ENCODE data around the gene ZCCHC7. TPM values are rescaled to one million over a fixed set of nuclear protein-coding genes. Genes with fewer than 3 reads are reported as not detected.

ZCCHC7 gene
- total RNA-seq, 2 experiments from 2014 or later: 32.9 to 37.0 TPM

DNA sequence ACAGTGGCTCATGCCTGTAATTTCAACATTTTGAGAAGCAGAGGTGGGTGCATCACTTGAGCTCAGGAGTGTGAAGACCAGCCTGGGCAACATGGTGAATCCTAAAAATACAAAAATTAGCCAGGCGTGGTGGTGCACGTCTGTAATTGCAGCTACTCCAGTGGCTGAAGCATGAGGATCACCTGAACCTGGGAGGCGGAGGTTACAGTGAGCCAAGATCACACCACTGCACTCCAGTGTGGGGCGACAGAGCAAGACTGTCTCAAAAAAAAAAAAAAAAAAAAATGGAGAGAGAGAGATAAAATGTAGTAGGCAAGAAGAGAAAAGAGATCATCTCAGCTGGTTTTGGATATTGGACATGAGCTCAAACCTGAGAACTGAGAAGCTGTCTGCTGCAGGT, 23.7 kb upstream of the ZCCHC7 start:
- no peaks in the 10 kb centered on the region for H3K9me3 Mint-ChIP-seq
- DNase-seq: no peak
- TF ChIP-seq, protein P1, sequence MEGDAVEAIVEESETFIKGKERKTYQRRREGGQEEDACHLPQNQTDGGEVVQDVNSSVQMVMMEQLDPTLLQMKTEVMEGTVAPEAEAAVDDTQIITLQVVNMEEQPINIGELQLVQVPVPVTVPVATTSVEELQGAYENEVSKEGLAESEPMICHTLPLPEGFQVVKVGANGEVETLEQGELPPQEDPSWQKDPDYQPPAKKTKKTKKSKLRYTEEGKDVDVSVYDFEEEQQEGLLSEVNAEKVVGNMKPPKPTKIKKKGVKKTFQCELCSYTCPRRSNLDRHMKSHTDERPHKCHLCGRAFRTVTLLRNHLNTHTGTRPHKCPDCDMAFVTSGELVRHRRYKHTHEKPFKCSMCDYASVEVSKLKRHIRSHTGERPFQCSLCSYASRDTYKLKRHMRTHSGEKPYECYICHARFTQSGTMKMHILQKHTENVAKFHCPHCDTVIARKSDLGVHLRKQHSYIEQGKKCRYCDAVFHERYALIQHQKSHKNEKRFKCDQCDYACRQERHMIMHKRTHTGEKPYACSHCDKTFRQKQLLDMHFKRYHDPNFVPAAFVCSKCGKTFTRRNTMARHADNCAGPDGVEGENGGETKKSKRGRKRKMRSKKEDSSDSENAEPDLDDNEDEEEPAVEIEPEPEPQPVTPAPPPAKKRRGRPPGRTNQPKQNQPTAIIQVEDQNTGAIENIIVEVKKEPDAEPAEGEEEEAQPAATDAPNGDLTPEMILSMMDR (IDR thresholded peaks at IDR 0.05): no peak
- no peak overlapping the region for H3K4me3 Mint-ChIP-seq
- CTCF ChIA-PET: no interaction called here
- no peaks in the 10 kb centered on the region for H3K4me1 Mint-ChIP-seq (ENCODE audit: low read depth)
- no peaks in the 10 kb centered on the region for H3K36me3 Mint-ChIP-seq (ENCODE audit: low read depth)
- POLR2A ChIA-PET: interaction anchor here (0.8 kb wide), 1 partner anchor 39 kb away, joined by 3 read pairs; no protein-coding TSS in a partner anchor
- H3K27me3 Mint-ChIP-seq: no peaks in the 10 kb centered on the region
- intact Hi-C loops (cut with micrococcal nuclease): no loop called here
- H3K27ac Mint-ChIP-seq: no peak overlapping the region
- no peak for ATAC-seq

DNA sequence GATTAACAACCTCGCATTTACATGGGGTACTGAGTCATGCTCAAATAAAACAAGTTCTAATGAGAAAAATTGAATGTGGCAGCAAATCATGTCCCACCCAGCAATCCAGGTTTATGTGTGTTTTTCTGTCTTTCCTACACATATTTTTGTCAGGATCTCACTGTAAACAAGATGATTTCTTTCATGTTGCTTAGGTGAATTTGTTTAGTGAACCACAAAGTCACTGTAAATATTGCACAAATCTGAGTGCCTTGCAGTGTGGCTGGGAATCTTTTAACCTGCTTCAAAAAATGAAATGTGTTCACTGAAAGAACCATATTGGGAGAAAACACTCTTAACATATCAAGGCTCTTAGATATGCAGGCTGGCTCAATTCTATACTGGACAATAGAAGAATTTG, 23.1 kb upstream of the ZCCHC7 start:
- DNase-seq (no peak), ATAC-seq (no peak)
- Mint-ChIP-seq H3K27ac (no peak overlapping the region), H3K9me3 (no peaks in the 10 kb centered on the region), H3K36me3 (ENCODE audit: low read depth) (no peaks in the 10 kb centered on the region), H3K4me1 (ENCODE audit: low read depth) (no peaks in the 10 kb centered on the region), H3K4me3 (no peak overlapping the region), H3K27me3 (no peaks in the 10 kb centered on the region)
- POLR2A ChIA-PET: interaction anchor here (0.8 kb wide), 1 partner anchor 38 kb away, joined by 3 read pairs; no protein-coding TSS in a partner anchor
- TF ChIP-seq, protein P1 (IDR thresholded peaks at IDR 0.05): no peak
- intact Hi-C loops (cut with micrococcal nuclease): no loop called here
- CTCF ChIA-PET: no interaction called here

DNA sequence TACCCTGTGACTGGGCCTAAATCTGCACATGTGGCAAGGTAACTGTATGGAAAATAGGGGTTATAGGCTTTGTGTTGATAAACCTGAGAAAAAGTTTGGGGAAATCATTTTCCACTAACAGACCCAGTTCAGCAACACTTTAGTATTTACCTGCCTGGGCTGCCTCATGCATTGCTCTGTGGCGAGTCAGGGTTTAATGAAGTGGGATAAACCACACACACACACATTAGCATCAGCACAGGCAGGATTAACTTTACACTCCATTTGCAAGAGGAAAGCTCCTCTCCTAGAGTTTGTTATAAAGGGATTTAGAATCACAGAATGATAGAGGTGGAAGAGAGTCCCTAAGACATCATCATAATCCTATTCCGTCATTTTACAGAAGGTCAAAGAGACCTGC, 20.0 kb upstream of the ZCCHC7 start:
- Mint-ChIP-seq H3K9me3 (no peaks in the 10 kb centered on the region), H3K4me3 (no peak overlapping the region), H3K27ac (no peak overlapping the region), H3K27me3 (peaks cover 2% of the 10 kb centered on the region), H3K36me3 (ENCODE audit: low read depth) (no peaks in the 10 kb centered on the region), H3K4me1 (ENCODE audit: low read depth) (peaks cover 5% of the 10 kb centered on the region)
- ATAC-seq (no peak), DNase-seq (no peak)
- intact Hi-C loops (cut with micrococcal nuclease): no loop called here
- TF ChIP-seq, protein P1 (IDR thresholded peaks at IDR 0.05): no peak
- ChIA-PET CTCF (no interaction called here), POLR2A (interaction anchor here (0.8 to 1.2 kb wide), 2 partner anchors 19 to 63 kb away, joined by 3 read pairs; no protein-coding TSS in a partner anchor)

DNA sequence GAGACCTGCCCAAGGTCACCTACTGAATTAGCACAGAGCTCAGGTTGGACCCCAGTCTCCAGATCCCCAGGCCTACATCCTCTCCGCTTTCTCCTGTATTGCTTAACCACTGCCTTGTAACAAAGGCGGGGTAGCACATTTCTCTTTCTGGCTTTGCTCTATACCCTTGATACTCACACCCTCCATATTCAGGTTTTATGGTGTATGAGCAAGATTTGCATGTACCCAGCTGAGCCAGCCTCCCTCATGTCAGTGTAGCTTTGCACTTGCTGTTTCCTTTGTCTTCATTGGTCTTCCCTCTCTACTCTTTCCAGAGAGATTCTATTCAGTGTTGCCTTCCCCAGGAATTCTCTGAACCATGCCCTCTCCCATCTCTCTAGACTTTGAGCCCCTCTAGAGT, 19.6 kb upstream of the ZCCHC7 start:
- H3K4me3 Mint-ChIP-seq: no peak overlapping the region
- ChIA-PET POLR2A (interaction anchor here (0.8 to 1.2 kb wide), 2 partner anchors 19 to 64 kb away, joined by 3 read pairs; no protein-coding TSS in a partner anchor), CTCF (no interaction called here)
- intact Hi-C loops (cut with micrococcal nuclease): no loop called here
- peaks cover 5% of the 10 kb centered on the region for H3K4me1 Mint-ChIP-seq (ENCODE audit: low read depth)
- H3K36me3 Mint-ChIP-seq (ENCODE audit: low read depth): no peaks in the 10 kb centered on the region
- H3K9me3 Mint-ChIP-seq: no peaks in the 10 kb centered on the region
- no peak for ATAC-seq
- TF ChIP-seq, protein P1 (IDR thresholded peaks at IDR 0.05): no peak
- peaks cover 2% of the 10 kb centered on the region for H3K27me3 Mint-ChIP-seq
- no peak overlapping the region for H3K27ac Mint-ChIP-seq
- DNase-seq: no peak

DNA sequence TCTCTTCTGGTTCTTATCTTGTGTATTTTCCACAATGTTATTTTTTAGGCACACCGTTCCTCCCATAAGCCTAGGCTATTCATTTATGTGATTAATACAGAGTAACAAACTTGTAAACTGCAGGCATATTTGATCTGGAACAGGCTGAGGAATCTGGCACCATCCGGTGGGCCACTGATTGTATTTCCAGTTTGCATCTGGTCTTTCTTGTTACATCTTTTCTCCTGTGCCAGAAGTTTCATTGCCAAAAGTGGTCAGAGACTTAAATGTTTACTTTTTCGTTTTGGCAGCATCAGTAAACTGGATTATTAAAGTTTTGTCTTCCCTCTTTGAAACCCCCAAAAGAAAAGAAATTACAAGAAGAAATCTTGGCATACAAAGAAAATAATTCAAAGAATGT, 17.9 kb upstream of the ZCCHC7 start:
- TF ChIP-seq, protein P1 (IDR thresholded peaks at IDR 0.05): no peak
- no peak overlapping the region for H3K4me3 Mint-ChIP-seq
- CTCF ChIA-PET: no interaction called here
- H3K27ac Mint-ChIP-seq: no peak overlapping the region
- H3K4me1 Mint-ChIP-seq (ENCODE audit: low read depth): peaks cover 18% of the 10 kb centered on the region
- no peaks in the 10 kb centered on the region for H3K9me3 Mint-ChIP-seq
- ATAC-seq (no peak), DNase-seq (no peak)
- intact Hi-C loops (cut with micrococcal nuclease): no loop called here
- H3K27me3 Mint-ChIP-seq: peaks cover 2% of the 10 kb centered on the region
- H3K36me3 Mint-ChIP-seq (ENCODE audit: low read depth): no peaks in the 10 kb centered on the region
- POLR2A ChIA-PET: no interaction called here
